ENCODE data around the gene HMCES.
"Not testable (repeated sequence)": the region's sequence is repeated elsewhere in the genome, so short reads cannot be mapped to it uniquely, and the experiment has no call there.

Gene HMCES

DNA sequence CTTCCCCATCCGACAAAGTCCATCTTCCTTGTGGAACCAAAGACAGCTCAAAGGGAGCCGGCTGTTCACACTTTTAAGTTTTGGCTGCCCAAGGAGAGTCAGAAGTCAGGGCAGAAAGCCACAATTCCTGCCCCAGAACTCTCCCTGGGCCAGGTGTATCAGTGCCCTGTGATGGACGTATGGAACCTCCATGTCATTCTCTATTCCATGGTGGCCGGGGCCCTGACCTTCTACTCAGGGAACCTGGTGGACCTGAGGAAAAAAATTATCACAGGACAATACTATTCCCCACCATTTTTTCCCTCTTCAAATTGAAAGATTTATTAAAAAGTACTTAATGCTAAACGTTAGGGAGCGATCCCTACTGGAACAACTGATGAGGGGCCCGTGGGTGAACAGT, 66.6 kb downstream of the HMCES start:
- no peak overlapping the region for H3K27ac ChIP-seq
- TF ChIP-seq ZFX (IDR thresholded peaks at IDR 0.05): no peak
- TF ChIP-seq, protein P1, sequence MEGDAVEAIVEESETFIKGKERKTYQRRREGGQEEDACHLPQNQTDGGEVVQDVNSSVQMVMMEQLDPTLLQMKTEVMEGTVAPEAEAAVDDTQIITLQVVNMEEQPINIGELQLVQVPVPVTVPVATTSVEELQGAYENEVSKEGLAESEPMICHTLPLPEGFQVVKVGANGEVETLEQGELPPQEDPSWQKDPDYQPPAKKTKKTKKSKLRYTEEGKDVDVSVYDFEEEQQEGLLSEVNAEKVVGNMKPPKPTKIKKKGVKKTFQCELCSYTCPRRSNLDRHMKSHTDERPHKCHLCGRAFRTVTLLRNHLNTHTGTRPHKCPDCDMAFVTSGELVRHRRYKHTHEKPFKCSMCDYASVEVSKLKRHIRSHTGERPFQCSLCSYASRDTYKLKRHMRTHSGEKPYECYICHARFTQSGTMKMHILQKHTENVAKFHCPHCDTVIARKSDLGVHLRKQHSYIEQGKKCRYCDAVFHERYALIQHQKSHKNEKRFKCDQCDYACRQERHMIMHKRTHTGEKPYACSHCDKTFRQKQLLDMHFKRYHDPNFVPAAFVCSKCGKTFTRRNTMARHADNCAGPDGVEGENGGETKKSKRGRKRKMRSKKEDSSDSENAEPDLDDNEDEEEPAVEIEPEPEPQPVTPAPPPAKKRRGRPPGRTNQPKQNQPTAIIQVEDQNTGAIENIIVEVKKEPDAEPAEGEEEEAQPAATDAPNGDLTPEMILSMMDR (conservative IDR thresholded peaks at IDR 0.05): no peak

DNA sequence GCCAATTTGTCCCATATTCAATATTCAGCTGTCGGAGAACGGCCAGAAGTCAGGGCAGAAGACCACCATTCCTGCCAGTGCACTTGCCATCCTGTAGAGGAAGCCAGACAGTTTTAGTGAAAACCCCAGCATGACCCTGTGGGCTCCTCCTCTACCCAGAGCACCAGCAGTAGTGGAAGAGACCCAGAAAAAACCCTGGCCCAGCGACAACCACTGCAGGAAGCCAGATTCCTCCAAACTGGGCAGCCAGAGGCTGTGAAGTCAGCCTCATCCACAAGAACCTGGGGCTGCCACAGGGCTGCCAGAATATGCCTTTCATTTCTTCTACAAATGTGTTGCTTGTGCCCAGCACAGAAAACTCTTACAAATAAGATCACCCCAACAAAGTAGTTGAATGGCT, 67.3 kb downstream of the HMCES start:
- TF ChIP-seq, protein P1 (conservative IDR thresholded peaks at IDR 0.05): no peak
- no peak for TF ChIP-seq ZFX (IDR thresholded peaks at IDR 0.05)
- H3K27ac ChIP-seq: no peak overlapping the region

DNA sequence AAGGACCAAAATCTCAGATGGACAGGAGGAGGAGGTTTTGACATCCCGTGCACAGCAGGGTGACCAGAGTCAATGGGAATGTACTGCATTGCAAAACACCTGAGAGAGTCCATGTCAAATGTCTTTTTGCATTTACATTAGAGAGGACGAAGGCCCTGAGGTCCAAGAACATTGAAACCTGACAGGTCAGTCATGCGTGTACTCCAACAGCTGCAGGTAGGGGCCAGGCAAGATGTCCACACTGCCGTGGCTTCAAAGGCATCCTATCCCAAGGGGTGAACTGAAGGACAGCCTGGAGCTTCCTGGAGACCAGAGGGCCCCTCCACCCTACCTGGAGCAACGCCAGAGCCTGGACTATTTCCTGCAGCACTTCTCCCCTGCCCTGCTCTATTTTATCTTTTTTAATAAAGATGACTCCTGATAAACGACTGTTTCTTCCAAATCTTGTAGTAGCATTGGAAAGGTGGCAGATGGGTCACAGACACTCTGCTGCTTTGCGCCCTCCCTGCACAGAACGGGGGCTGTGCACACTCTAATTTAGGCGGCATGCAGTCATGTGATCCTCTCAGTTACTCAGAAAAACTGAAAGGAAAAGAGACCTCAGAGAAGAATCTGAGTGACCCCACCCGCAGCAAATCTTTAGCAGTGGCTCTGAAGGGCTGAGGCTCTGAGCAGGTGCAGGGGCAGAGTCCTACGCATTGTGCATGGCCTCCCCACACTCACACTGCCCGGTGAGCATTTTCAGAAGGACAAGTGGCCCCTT, 68.2 kb downstream of the HMCES start:
- TF ChIP-seq, protein P1 (conservative IDR thresholded peaks at IDR 0.05): no peak
- no peak overlapping the region for H3K27ac ChIP-seq

DNA sequence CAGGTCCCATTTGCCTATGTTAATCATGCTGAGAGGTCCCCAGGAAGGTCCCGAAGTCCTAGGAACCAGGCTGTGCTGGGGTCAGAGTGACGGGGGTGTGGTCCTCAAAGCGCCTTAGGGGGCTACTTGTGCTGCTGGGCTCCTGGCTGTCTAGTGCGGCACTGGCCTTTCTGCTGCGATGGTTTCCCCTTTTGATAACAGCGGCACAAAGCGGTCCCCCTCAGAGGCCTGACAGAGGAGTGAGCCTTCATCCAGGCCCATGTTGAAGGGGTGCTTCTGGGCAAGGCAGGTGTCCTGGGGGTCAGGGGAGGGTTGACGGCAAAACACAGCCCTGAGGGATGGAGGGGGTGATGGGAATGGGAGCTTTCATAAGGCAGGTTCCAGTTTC, 68.8 kb downstream of the HMCES start:
- no peak for TF ChIP-seq ZFX (IDR thresholded peaks at IDR 0.05)
- TF ChIP-seq, protein P1 (conservative IDR thresholded peaks at IDR 0.05): no peak
- H3K27ac ChIP-seq: no peak overlapping the region

DNA sequence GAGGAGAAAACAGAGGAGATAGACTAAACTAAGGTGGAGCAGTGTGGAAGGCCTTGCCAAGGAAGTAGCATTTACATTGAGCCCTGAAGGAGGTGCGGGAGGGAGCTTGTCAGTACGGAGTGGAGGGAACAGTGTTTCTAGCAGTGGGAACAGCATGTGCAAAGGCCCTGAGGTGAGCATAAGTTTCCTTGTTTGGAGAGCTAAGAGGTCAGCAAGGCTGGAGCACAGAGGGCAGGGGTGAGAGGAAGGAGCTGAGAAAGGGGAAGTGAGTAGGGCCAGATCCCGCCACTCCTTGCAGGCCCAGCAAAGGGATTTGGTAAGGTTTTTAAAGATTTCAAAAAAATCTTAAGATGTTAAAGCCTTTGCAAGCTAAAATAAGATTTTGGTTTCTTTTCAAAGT, 70.1 kb downstream of the HMCES start:
- H3K27ac ChIP-seq: no peak overlapping the region
- no peak for TF ChIP-seq ZFX (IDR thresholded peaks at IDR 0.05)
- TF ChIP-seq, protein P1 (conservative IDR thresholded peaks at IDR 0.05): no peak

DNA sequence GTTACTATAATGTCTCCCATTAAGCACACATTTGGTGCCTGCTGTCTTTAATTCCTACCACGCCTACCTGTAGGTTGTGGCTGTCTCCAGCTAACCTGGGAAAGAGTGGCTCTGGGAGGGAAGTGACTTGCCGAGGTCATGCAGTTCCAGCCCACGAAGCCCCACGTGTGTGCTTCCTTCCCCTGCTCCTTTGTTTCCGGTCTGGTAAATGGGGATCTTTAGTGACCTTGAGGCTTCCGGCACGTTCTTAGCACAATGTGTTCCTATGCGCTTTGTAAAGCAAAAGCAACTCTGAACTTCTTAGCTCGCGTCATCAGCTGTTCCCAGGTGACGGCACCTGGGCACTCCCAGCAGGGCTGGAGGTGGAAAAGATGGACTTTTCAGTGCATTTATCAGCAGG, 70.5 kb downstream of the HMCES start:
- H3K27ac ChIP-seq: not testable (repeated sequence)

DNA sequence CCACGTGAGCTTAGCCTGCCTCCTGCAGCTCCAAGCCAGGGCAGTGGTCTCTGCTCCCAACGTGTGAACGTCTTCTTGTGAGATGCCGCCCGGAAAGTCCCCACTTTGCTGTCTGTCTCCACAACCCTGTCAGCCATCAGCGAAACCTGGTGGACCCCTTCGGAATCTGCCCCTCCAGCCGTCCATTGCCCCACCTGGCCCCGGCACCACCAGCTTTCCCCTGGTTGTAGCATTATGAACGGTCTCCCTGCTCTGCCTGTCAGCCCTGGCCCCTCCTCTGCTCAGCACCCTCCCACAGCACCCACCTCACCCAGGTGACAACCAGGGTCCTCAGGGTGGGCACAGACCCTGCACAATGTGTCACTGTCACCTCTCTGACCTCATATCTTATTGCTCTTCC, 71.1 kb downstream of the HMCES start:
- no peak overlapping the region for H3K27ac ChIP-seq
- TF ChIP-seq ZFX (IDR thresholded peaks at IDR 0.05): no peak
- TF ChIP-seq, protein P1 (conservative IDR thresholded peaks at IDR 0.05): no peak

DNA sequence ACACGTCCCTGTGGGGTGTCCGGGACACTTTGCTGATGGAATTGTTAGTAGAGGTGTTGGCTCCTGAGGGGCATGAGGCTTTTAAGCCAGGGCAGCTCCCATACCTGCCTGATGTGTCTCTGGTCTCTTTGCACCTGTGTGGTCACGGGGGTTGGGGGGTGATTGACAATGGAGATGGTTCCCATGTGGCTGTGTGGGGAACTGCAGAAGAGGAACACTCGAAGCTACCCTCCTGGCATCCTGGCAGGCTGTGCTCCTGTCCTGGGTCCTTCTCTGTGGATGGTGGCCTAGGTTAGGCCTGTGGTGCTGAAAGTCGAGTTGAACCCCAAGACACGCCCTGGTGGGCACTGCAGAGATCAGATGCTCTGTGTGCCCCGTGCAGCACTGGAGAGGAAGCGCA, 73.4 kb downstream of the HMCES start:
- TF ChIP-seq ZFX (IDR thresholded peaks at IDR 0.05): no peak
- TF ChIP-seq, protein P1 (conservative IDR thresholded peaks at IDR 0.05): no peak; the same call in 1 of the 2 replicates
- no peak overlapping the region for H3K27ac ChIP-seq

Data from C4-2B (cell line).